CD8-positive, alpha-beta memory T cell (primary cell): ENCODE measurements around the gene DNAH14. TPM values are rescaled to one million over a fixed set of nuclear protein-coding genes. Genes with fewer than 3 reads are reported as not detected.
"Not testable (repeated sequence)": the region's sequence is repeated elsewhere in the genome, so short reads cannot be mapped to it uniquely, and the experiment has no call there.

Experiments
- CTCF ChIA-PET: fragments of 350-600 bp; sonication (Branson Sonifier 250); formaldehyde crosslinking; loops from one replicate; lab custom pipeline; 2021; ENCODE audit warnings: antibody characterized with exemption; lab: Charles Lee
- POLR2A ChIA-PET: fragments of 350-600 bp; sonication (Branson Sonifier 250); formaldehyde crosslinking; loops from one replicate; lab custom pipeline; 2021; ENCODE audit warnings: antibody characterized with exemption; lab: Charles Lee
- DNase-seq, 5 donors: peaks; one replicate each; pipeline versions ENCODE4 v3.0.0 to v3.0.0-alpha.2; 2020 to 2022; ENCODE audit warnings: mixed read lengths in 1 of 5
- H3K27ac ChIP-seq: one replicate; pipeline ENCODE4 v1.7.0; 2013; ENCODE audit warnings: low read depth, mild to moderate bottlenecking, low read length, moderate library complexity
- H3K27me3 ChIP-seq: 2 replicates; pipeline ENCODE4 v1.7.0; 2013; ENCODE audit warnings: low read length, mild to moderate bottlenecking; ENCODE audit not compliant: insufficient read depth, poor library complexity, severe bottlenecking
- H3K36me3 ChIP-seq: 2 replicates; pipeline ENCODE4 v1.7.0; 2013; ENCODE audit warnings: mild to moderate bottlenecking, low read length, moderate library complexity; ENCODE audit not compliant: insufficient read depth
- H3K4me1 ChIP-seq: 2 replicates; pipeline ENCODE4 v1.7.0; 2013; ENCODE audit warnings: mild to moderate bottlenecking, low read length, moderate library complexity; ENCODE audit not compliant: insufficient read depth
- H3K4me3 ChIP-seq: 2 replicates; pipeline ENCODE4 v1.7.0; 2013; ENCODE audit warnings: mild to moderate bottlenecking, low read length
- H3K9me3 ChIP-seq: 2 replicates; pipeline ENCODE4 v1.7.0; 2013; ENCODE audit warnings: mild to moderate bottlenecking, low read length
- H3K27ac Mint-ChIP-seq, 8 donors: one replicate each; pipeline ENCODE4 v1.8.0; 2020 to 2021; ENCODE audit warnings: mixed read lengths in 8 of 8, mild to moderate bottlenecking in 6 of 8, inconsistent platforms in 3 of 8, moderate library complexity in 3 of 8
- H3K27me3 Mint-ChIP-seq, 2 donors: one replicate each; pipeline ENCODE4 v1.8.0; 2020 to 2021; ENCODE audit warnings: mixed read lengths in 2 of 2, mild to moderate bottlenecking in 1 of 2, moderate library complexity in 1 of 2
- H3K36me3 Mint-ChIP-seq, 3 donors: one replicate each; pipeline ENCODE4 v1.8.0; 2020 to 2021; ENCODE audit warnings: mixed read lengths in 3 of 3, inconsistent platforms in 1 of 3, mild to moderate bottlenecking in 1 of 3
- H3K4me1 Mint-ChIP-seq, 3 donors: one replicate each; pipeline ENCODE4 v1.8.0; 2020 to 2021; ENCODE audit warnings: mixed read lengths in 3 of 3, inconsistent platforms in 1 of 3, mild to moderate bottlenecking in 1 of 3
- H3K4me3 Mint-ChIP-seq, 7 donors: one replicate each; pipeline ENCODE4 v1.8.0; 2020 to 2021; ENCODE audit warnings: mixed read lengths in 7 of 7, mild to moderate bottlenecking in 6 of 7, moderate library complexity in 4 of 7, inconsistent platforms in 2 of 7
- H3K9me3 Mint-ChIP-seq, 5 donors: one replicate each; pipeline ENCODE4 v1.8.0; 2020 to 2022; ENCODE audit warnings: mixed read lengths in 5 of 5, mild to moderate bottlenecking in 3 of 5, moderate library complexity in 2 of 5, inconsistent platforms in 1 of 5
- polyA plus RNA-seq: library from polyadenylated mRNA; unstranded; fragments of 300-500 nt; fragmentation: Illumina TruSeq; gene quantifications from one replicate; pipeline ENCODE4 v1.2.3, GENCODE V29; 2021
- total RNA-seq, 2 experiments: library from RNA; stranded (reverse); gene quantifications; one replicate each; pipeline ENCODE4 v1.2.3, GENCODE V29; 2021

Gene DNAH14
- under 1 TPM in 1 of 2 experiments, not detected in 1; 0.26 TPM for total RNA-seq
- not detected for polyA plus RNA-seq

- Mint-ChIP-seq H3K36me3 (peaks cover 0 to 13% (median 0%) of the 10 kb centered on the region in 3 donors), H3K4me1 (peaks cover 0 to 6% (median 0%) of the 10 kb centered on the region in 3 donors), H3K27me3 (peaks cover 31 to 43% of the 10 kb centered on the region in 2 donors), H3K27ac (peak within 1 kb of the TSS in 1 of 8 donors; percentile 26), H3K9me3 (peaks cover 17 to 34% (median 28%) of the 10 kb centered on the region in 5 donors), H3K4me3 (peak within 1 kb of the TSS in 6 of 7 donors; percentile 15 to 65 (median 55))
- Histone ChIP-seq H3K27ac (peak within 1 kb of the TSS; percentile 36), H3K36me3 (no peaks in the 10 kb centered on the region), H3K9me3 (peaks cover 10% of the 10 kb centered on the region), H3K4me3 (no peak within 1 kb of the TSS), H3K4me1 (no peaks in the 10 kb centered on the region), H3K27me3 (no peaks in the 10 kb centered on the region)
- CTCF ChIA-PET: no interaction called here
- no peak for DNase-seq
- POLR2A ChIA-PET: no interaction called here
Observed at GRCh38 chr1:224929335-224930237, at the start of gene DNAH14. DNAH14 (plus strand) TSS chr1:224929675; CDS start chr1:224952703, 23,028 bp downstream.

- Mint-ChIP-seq H3K9me3 (peaks cover 0 to 4% (median 0%) of the 10 kb centered on the region in 5 donors), H3K36me3 (no peaks in the 10 kb centered on the region), H3K4me3 (no peak overlapping the region), H3K27me3 (peaks cover 14 to 39% of the 10 kb centered on the region in 2 donors), H3K4me1 (no peaks in the 10 kb centered on the region), H3K27ac (no peak overlapping the region)
- ChIA-PET POLR2A (no interaction called here), CTCF (no interaction called here)
- no peaks in the 10 kb centered on the region for H3K27me3 ChIP-seq
- no peak overlapping the region for H3K4me3 ChIP-seq
- H3K36me3 ChIP-seq: no peaks in the 10 kb centered on the region
- DNase-seq: no peak
- H3K4me1 ChIP-seq: no peaks in the 10 kb centered on the region
- H3K9me3 ChIP-seq: no peaks in the 10 kb centered on the region
- H3K27ac ChIP-seq: no peak overlapping the region
Observed at GRCh38 chr1:224880593-224881307, 48.7 kb upstream of the DNAH14 start.

GRCh38 chr1:224881308-224881692, 48.2 kb upstream of the DNAH14 start:
- H3K9me3 ChIP-seq, H3K36me3 ChIP-seq, H3K9me3 Mint-ChIP-seq, H3K27me3 ChIP-seq, DNase-seq, H3K4me1 Mint-ChIP-seq, H3K4me3 Mint-ChIP-seq, H3K27ac Mint-ChIP-seq, H3K27ac ChIP-seq, H3K4me1 ChIP-seq, H3K4me3 ChIP-seq, CTCF ChIA-PET, H3K36me3 Mint-ChIP-seq, POLR2A ChIA-PET: not testable (repeated sequence)
- H3K27me3 Mint-ChIP-seq: peaks cover 11 to 35% of the 10 kb centered on the region in 2 donors

- Mint-ChIP-seq H3K27me3 (peaks cover 14 to 30% of the 10 kb centered on the region in 2 donors), H3K4me1 (no peaks in the 10 kb centered on the region), H3K27ac (no peak overlapping the region), H3K4me3 (no peak overlapping the region), H3K9me3 (peaks cover 0 to 5% (median 4%) of the 10 kb centered on the region in 5 donors), H3K36me3 (no peaks in the 10 kb centered on the region)
- H3K27me3 ChIP-seq: no peaks in the 10 kb centered on the region
- CTCF ChIA-PET: no interaction called here
- no peaks in the 10 kb centered on the region for H3K4me1 ChIP-seq
- H3K27ac ChIP-seq: no peak overlapping the region
- no peak overlapping the region for H3K4me3 ChIP-seq
- no peak for DNase-seq
- H3K9me3 ChIP-seq: no peaks in the 10 kb centered on the region
- POLR2A ChIA-PET: no interaction called here
- H3K36me3 ChIP-seq: no peaks in the 10 kb centered on the region
Observed at GRCh38 chr1:224881762-224882211, 47.7 kb upstream of the DNAH14 start.

GRCh38 chr1:224882264-224882663, 47.2 kb upstream of the DNAH14 start:
- no peak for DNase-seq
- CTCF ChIA-PET: no interaction called here
- Mint-ChIP-seq H3K4me1 (no peaks in the 10 kb centered on the region), H3K4me3 (no peak overlapping the region), H3K27me3 (peaks cover 14 to 28% of the 10 kb centered on the region in 2 donors), H3K9me3 (peaks cover 0 to 5% (median 4%) of the 10 kb centered on the region in 5 donors), H3K36me3 (no peaks in the 10 kb centered on the region), H3K27ac (no peak overlapping the region)
- H3K27me3 ChIP-seq: no peaks in the 10 kb centered on the region
- no peaks in the 10 kb centered on the region for H3K4me1 ChIP-seq
- no peaks in the 10 kb centered on the region for H3K9me3 ChIP-seq
- H3K36me3 ChIP-seq: no peaks in the 10 kb centered on the region
- H3K27ac ChIP-seq: no peak overlapping the region
- POLR2A ChIA-PET: no interaction called here
- no peak overlapping the region for H3K4me3 ChIP-seq

GRCh38 chr1:224883091-224883490, 46.4 kb upstream of the DNAH14 start:
- H3K27me3 Mint-ChIP-seq: peaks cover 11 to 23% of the 10 kb centered on the region in 2 donors
- Histone ChIP-seq H3K27me3 (no peaks in the 10 kb centered on the region), H3K9me3 (no peaks in the 10 kb centered on the region), H3K4me3 (no peak overlapping the region), H3K27ac (no peak overlapping the region), H3K36me3 (no peaks in the 10 kb centered on the region), H3K4me1 (no peaks in the 10 kb centered on the region)
- ChIA-PET CTCF (no interaction called here), POLR2A (no interaction called here)
- no peaks in the 10 kb centered on the region for H3K36me3 Mint-ChIP-seq
- H3K4me3 Mint-ChIP-seq: no peak overlapping the region
- no peak overlapping the region for H3K27ac Mint-ChIP-seq
- DNase-seq: no peak
- H3K4me1 Mint-ChIP-seq: no peaks in the 10 kb centered on the region
- peaks cover 0 to 5% (median 4%) of the 10 kb centered on the region in 5 donors for H3K9me3 Mint-ChIP-seq

- Mint-ChIP-seq H3K27ac (no peak overlapping the region), H3K4me3 (no peak overlapping the region), H3K27me3 (peaks cover 8 to 19% of the 10 kb centered on the region in 2 donors), H3K36me3 (no peaks in the 10 kb centered on the region), H3K4me1 (no peaks in the 10 kb centered on the region), H3K9me3 (peaks cover 0 to 5% (median 4%) of the 10 kb centered on the region in 5 donors)
- no peak overlapping the region for H3K27ac ChIP-seq
- H3K4me3 ChIP-seq: no peak overlapping the region
- no peaks in the 10 kb centered on the region for H3K36me3 ChIP-seq
- H3K27me3 ChIP-seq: no peaks in the 10 kb centered on the region
- no peaks in the 10 kb centered on the region for H3K4me1 ChIP-seq
- no peaks in the 10 kb centered on the region for H3K9me3 ChIP-seq
- CTCF ChIA-PET: no interaction called here
- no peak for DNase-seq
- POLR2A ChIA-PET: no interaction called here
Observed at GRCh38 chr1:224884361-224884801, 45.1 kb upstream of the DNAH14 start.

- H3K4me1 ChIP-seq, H3K4me3 ChIP-seq, H3K36me3 ChIP-seq, H3K27ac ChIP-seq, H3K4me3 Mint-ChIP-seq, H3K9me3 Mint-ChIP-seq, H3K36me3 Mint-ChIP-seq, H3K27me3 ChIP-seq, POLR2A ChIA-PET, H3K9me3 ChIP-seq, H3K27ac Mint-ChIP-seq, H3K4me1 Mint-ChIP-seq, CTCF ChIA-PET, DNase-seq: not testable (repeated sequence)
- H3K27me3 Mint-ChIP-seq: peaks cover 8 to 19% of the 10 kb centered on the region in 2 donors
Observed at GRCh38 chr1:224885376-224885775, 44.1 kb upstream of the DNAH14 start.
